ENCODE results near the gene ITGA5. TPM values are rescaled to one million over a fixed set of nuclear protein-coding genes. Genes with fewer than 3 reads are reported as not detected.
A peak's percentile ranks its signal among the peaks of the same experiment; 100 is the strongest.

ITGA5 gene
- total RNA-seq, 1 donor from 2014 or later = 688 TPM

GRCh38 chr12:54378796-54379397 is 40.2 kb downstream of the ITGA5 start:
- TF ChIP-seq CTCF (IDR thresholded peaks at IDR 0.05; ENCODE audit: unreplicated experiment) = no peak
- Mint-ChIP-seq H3K27me3 (ENCODE audit: unreplicated experiment) (peaks cover 11% of the 10 kb centered on the region), H3K4me3 (ENCODE audit: unreplicated experiment) (peak overlapping the region; percentile 82), H3K27ac (ENCODE audit: unreplicated experiment) (no peak overlapping the region), H3K9me3 (ENCODE audit: unreplicated experiment) (no peaks in the 10 kb centered on the region), H3K4me1 (ENCODE audit: unreplicated experiment) (peaks cover 22% of the 10 kb centered on the region), H3K36me3 (ENCODE audit: low read depth, unreplicated experiment) (peaks cover 24% of the 10 kb centered on the region)
- DNase-seq (ENCODE audit: low spot score) = peak; percentile 69

GRCh38 chr12:54377797-54378515 is 41.1 kb downstream of the ITGA5 start:
- Mint-ChIP-seq H3K27me3 (ENCODE audit: unreplicated experiment) (peaks cover 15% of the 10 kb centered on the region), H3K9me3 (ENCODE audit: unreplicated experiment) (no peaks in the 10 kb centered on the region), H3K27ac (ENCODE audit: unreplicated experiment) (no peak overlapping the region), H3K4me1 (ENCODE audit: unreplicated experiment) (peaks cover 30% of the 10 kb centered on the region), H3K4me3 (ENCODE audit: unreplicated experiment) (peak overlapping the region; percentile 70), H3K36me3 (ENCODE audit: low read depth, unreplicated experiment) (peaks cover 28% of the 10 kb centered on the region)
- no peak for TF ChIP-seq CTCF (IDR thresholded peaks at IDR 0.05; ENCODE audit: unreplicated experiment)
- no peak for DNase-seq (ENCODE audit: low spot score)

- TF ChIP-seq CTCF (IDR thresholded peaks at IDR 0.05; ENCODE audit: unreplicated experiment) = no peak
- Mint-ChIP-seq H3K36me3 (ENCODE audit: low read depth, unreplicated experiment) (peaks cover 29% of the 10 kb centered on the region), H3K4me3 (ENCODE audit: unreplicated experiment) (peak overlapping the region; percentile 70), H3K27me3 (ENCODE audit: unreplicated experiment) (peaks cover 19% of the 10 kb centered on the region), H3K27ac (ENCODE audit: unreplicated experiment) (peak overlapping the region; percentile 11), H3K9me3 (ENCODE audit: unreplicated experiment) (no peaks in the 10 kb centered on the region), H3K4me1 (ENCODE audit: unreplicated experiment) (peaks cover 38% of the 10 kb centered on the region)
- no peak for DNase-seq (ENCODE audit: low spot score)
Observed at GRCh38 chr12:54377007-54377406, 42.1 kb downstream of the ITGA5 start.

GRCh38 chr12:54376596-54376995 is 42.5 kb downstream of the ITGA5 start:
- Mint-ChIP-seq H3K9me3 (ENCODE audit: unreplicated experiment) (no peaks in the 10 kb centered on the region), H3K4me1 (ENCODE audit: unreplicated experiment) (peaks cover 42% of the 10 kb centered on the region), H3K27me3 (ENCODE audit: unreplicated experiment) (peaks cover 19% of the 10 kb centered on the region), H3K36me3 (ENCODE audit: low read depth, unreplicated experiment) (peaks cover 27% of the 10 kb centered on the region), H3K27ac (ENCODE audit: unreplicated experiment) (no peak overlapping the region), H3K4me3 (ENCODE audit: unreplicated experiment) (no peak overlapping the region)
- no peak for DNase-seq (ENCODE audit: low spot score)
- TF ChIP-seq CTCF (IDR thresholded peaks at IDR 0.05; ENCODE audit: unreplicated experiment) = no peak

- H3K4me1 Mint-ChIP-seq (ENCODE audit: unreplicated experiment) = peaks cover 44% of the 10 kb centered on the region
- no peak for TF ChIP-seq CTCF (IDR thresholded peaks at IDR 0.05; ENCODE audit: unreplicated experiment)
- H3K27me3 Mint-ChIP-seq (ENCODE audit: unreplicated experiment) = peaks cover 19% of the 10 kb centered on the region
- H3K4me3 Mint-ChIP-seq (ENCODE audit: unreplicated experiment) = no peak overlapping the region
- H3K36me3 Mint-ChIP-seq (ENCODE audit: low read depth, unreplicated experiment) = peaks cover 24% of the 10 kb centered on the region
- no peak for DNase-seq (ENCODE audit: low spot score)
- no peaks in the 10 kb centered on the region for H3K9me3 Mint-ChIP-seq (ENCODE audit: unreplicated experiment)
- no peak overlapping the region for H3K27ac Mint-ChIP-seq (ENCODE audit: unreplicated experiment)
Observed at GRCh38 chr12:54375259-54375579, 43.8 kb downstream of the ITGA5 start.

Data from endothelial cell (in vitro differentiated cells).